Activated CD4-positive, alpha-beta T cell treated with anti-CD3 and anti-CD28 coated beads, Interleukin-10, Interleukin-2, amounts not matched to agents 100 ng/mL and 50 ng/mL, durations not matched to agents 16 hours and 8 hours (primary cell): Measurements from ENCODE around the gene STAM.

Experiments used
- DNase-seq: peaks from one replicate; pipeline ENCODE4 v3.0.0-alpha.2; 2020

Gene STAM

DNA sequence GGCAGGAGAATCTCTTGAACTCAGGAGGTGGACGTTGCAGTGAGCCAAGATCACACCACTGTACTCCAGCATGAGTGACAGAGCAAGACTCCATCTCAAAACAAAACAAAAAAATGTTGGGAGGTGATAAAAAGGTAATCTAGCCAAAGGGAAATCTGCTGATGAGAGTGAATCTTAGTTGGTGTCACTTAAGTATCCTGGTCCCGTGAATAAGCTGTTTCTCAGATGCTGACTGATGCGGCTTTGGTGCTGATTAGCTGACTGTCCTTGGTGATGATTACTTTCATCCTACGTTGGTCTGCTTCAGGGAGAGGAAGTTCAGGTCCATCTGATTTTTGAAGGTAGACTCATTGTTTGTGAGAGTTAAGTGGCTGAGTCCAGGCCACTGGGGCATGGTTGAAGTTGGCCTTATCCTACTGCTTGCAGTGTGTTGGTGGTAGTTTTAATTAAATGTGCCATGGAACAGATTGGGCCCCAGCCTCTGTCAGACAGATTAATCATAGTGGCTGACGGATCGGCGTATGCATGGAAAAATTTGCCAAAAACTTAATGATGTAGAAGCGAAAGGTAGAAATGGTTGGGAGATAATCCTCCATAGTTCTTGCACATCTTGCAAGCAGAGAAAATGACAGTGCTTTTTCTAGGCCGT lies 90.6 kb downstream of the STAM start:
- no peak for DNase-seq

- no peak for DNase-seq
These were observed 91.4 kb downstream of the STAM start for GRCh38 chr10:17735166-17735941.

GRCh38 chr10:17736223-17736622 lies 92.3 kb downstream of the STAM start:
- no peak for DNase-seq

GRCh38 chr10:17737027-17737965 lies 93.3 kb downstream of the STAM start:
- DNase-seq: peak; percentile 30

GRCh38 chr10:17740668-17741067 lies 96.7 kb downstream of the STAM start:
- DNase-seq: no peak

GRCh38 chr10:17742918-17743317 lies 99.0 kb downstream of the STAM start:
- DNase-seq: peak; percentile 70

DNA sequence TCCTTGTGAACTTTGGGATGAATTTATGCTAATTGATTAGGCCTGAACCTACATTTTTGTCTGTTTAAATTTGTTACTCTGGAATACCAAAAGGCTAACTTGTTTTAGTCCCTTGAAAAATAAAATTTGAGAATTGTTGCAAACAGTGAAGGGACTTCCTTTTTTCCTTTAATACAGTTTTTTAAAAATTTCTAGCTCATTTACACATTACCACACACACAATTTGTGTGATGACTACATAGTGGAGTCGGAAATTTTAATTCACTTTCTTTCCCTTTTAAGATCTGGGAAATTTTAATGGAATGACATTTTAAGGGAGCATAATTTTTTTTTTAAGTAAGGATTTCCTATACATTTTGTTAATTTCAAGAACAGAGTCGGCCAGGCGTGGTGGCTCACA lies 99.5 kb downstream of the STAM start:
- DNase-seq: no peak

- DNase-seq: no peak
These were observed 100.5 kb downstream of the STAM start for GRCh38 chr10:17744341-17744861.

GRCh38 chr10:17747883-17748550 lies 104.1 kb downstream of the STAM start:
- DNase-seq: no peak

DNA sequence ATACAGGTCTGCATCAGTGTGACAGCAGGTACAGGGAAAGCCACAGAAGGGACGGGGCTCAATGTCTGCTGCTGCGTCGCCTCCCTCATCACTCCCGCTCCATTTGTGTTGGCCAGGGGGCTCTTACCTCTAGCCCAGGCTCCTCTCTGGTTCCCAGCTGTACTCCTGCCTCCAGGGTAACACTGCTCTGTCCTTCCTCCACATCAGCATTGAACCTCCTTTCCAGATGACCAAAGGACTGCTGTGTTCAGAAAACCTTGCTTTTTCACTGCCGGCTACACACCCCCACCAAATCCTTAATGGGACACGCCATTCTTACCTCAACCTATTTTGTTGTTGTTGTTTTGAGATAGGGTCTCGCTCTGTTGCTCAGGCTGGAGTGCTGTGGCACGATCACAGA lies 105.9 kb downstream of the STAM start:
- DNase-seq: no peak

- DNase-seq: no peak
These were observed 108.0 kb downstream of the STAM start, which contains the start of gene TMEM236 for GRCh38 chr10:17751781-17752445. TMEM236 (plus strand) TSS chr10:17752201; CDS start chr10:17752296, 95 bp downstream.

GRCh38 chr10:17756557-17757217 lies 112.7 kb downstream of the STAM start:
- peak; percentile 28 for DNase-seq

DNA sequence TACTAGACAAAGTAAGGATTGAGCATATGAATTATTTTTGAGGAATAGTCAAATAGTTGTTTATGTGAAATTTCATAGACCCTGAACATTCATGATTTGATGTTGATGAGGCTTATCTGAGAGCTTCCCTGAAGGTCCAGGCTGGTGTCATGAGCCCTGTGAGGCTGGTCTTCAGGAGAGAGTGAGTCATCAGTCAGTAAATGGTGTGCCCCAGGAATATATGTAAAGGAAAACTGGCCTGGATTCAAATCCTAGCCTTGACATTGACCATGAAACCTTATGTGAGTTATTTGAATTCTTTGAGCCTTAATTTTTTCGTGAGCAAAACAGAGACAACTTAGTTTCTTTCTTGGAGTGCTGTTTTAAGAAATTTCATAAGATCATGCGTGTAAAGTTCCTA lies 114.2 kb downstream of the STAM start:
- DNase-seq: no peak

DNA sequence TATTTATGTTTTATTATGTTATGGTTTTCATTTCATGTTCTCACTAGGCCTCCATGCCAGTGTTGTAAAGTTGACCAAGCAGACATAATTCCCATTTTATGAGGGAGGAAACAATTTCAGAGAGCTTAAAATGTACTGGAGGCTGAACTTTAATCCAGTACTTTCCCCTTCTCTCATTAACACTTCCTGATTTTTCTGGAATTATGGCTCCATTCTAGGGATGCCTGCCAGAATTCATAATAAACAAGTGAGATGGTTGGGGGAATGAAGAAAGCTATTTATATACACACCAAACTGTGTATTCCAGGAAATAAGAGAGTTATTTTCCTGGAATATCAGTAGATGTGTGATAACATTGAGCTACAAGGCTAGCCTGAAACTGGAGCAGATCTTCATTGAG lies 114.9 kb downstream of the STAM start:
- DNase-seq: no peak

GRCh38 chr10:17764142-17764541 lies 120.2 kb downstream of the STAM start:
- no peak for DNase-seq

GRCh38 chr10:17765602-17766001 lies 121.7 kb downstream of the STAM start:
- DNase-seq: no peak
